Parathyroid adenoma (tissue), 2 donors: Measurements from ENCODE around the gene LTBP2.

Source experiments
- H2AFZ ChIP-seq: fragments of 300-600 bp; sonication (generic); one replicate; pipeline ENCODE4 v1.7.0; 2017; ENCODE audit warnings: antibody characterized with exemption, mild to moderate bottlenecking
- H3K27ac ChIP-seq: fragments of 300-600 bp; sonication (generic); one replicate; pipeline ENCODE4 v1.7.0; 2017
- H3K27me3 ChIP-seq: fragments of 300-600 bp; sonication (generic); one replicate; pipeline ENCODE4 v1.7.0; 2017; ENCODE audit warnings: low read length; ENCODE audit not compliant: control insufficient read depth, insufficient read depth
- H3K36me3 ChIP-seq: fragments of 300-600 bp; sonication (generic); one replicate; pipeline ENCODE4 v1.7.0; 2017; ENCODE audit warnings: low read length; ENCODE audit not compliant: control insufficient read depth, insufficient read depth
- H3K4me1 ChIP-seq: fragments of 300-600 bp; sonication (generic); one replicate; pipeline ENCODE4 v1.7.0; 2017; ENCODE audit warnings: control low read depth
- H3K4me2 ChIP-seq: fragments of 300-600 bp; sonication (generic); one replicate; pipeline ENCODE4 v1.7.0; 2017; ENCODE audit warnings: low read length
- H3K4me3 ChIP-seq: fragments of 300-600 bp; sonication (generic); one replicate; pipeline ENCODE4 v1.7.0; 2017; ENCODE audit warnings: low read depth, low read length
- H3K79me2 ChIP-seq: fragments of 300-600 bp; sonication (generic); one replicate; pipeline ENCODE4 v1.7.0; 2017; ENCODE audit warnings: control low read depth
- H3K9ac ChIP-seq: fragments of 300-600 bp; sonication (generic); one replicate; pipeline ENCODE4 v1.7.0; 2017; ENCODE audit warnings: mild to moderate bottlenecking
- H3K9me3 ChIP-seq: fragments of 300-600 bp; sonication (generic); one replicate; pipeline ENCODE4 v1.7.0; 2017; ENCODE audit warnings: low read length; ENCODE audit not compliant: control insufficient read depth
- TF ChIP-seq, protein P1 (sequence below): fragments of 300-600 bp; sonication (generic); IDR thresholded peaks from one replicate; pipeline ENCODE4 v1.7.0; 2017; ENCODE audit warnings: antibody characterized with exemption, mild to moderate bottlenecking
- donor health status: primary hyperparathyroidism.

LTBP2 gene

DNA sequence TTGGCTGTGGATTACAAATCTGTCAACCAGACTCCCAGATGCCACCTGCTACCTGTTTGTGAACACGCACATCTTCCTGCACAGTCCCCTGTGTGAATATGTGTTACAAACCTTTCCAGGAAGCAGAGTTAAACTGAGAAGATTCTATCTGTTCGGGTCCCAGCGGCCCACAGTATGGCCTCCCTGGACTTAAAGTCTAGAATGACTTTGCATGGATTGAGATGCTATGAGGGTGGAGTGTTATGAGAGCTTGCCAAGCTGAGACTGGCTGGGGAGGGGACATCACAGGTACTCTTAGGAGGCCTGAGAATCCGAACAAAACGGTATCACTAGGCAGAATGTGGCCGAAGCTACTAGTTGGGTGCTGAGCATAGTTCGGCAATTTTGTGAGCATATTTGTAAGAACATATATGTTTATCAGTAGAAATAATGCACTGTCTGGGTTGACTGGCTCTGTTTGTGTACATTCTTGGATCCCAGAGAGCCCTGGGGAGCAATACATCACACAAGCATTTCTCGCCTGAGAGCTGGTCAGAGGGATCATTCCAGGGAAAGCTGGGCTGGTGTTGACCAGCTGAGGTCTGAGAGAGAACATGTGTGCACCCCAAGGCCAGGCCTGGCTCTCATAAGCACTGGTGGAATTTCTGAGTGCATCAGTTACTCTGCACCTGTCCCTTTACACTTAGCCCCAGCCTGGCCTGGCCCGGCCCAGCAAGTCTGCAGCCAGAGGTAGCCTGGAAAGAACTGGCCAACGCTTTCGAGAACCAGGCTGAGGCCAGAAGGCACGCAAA lies 29.8 kb upstream of the LTBP2 start:
- H3K79me2 ChIP-seq = no peaks in the 10 kb centered on the region
- TF ChIP-seq, protein P1, sequence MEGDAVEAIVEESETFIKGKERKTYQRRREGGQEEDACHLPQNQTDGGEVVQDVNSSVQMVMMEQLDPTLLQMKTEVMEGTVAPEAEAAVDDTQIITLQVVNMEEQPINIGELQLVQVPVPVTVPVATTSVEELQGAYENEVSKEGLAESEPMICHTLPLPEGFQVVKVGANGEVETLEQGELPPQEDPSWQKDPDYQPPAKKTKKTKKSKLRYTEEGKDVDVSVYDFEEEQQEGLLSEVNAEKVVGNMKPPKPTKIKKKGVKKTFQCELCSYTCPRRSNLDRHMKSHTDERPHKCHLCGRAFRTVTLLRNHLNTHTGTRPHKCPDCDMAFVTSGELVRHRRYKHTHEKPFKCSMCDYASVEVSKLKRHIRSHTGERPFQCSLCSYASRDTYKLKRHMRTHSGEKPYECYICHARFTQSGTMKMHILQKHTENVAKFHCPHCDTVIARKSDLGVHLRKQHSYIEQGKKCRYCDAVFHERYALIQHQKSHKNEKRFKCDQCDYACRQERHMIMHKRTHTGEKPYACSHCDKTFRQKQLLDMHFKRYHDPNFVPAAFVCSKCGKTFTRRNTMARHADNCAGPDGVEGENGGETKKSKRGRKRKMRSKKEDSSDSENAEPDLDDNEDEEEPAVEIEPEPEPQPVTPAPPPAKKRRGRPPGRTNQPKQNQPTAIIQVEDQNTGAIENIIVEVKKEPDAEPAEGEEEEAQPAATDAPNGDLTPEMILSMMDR = no peak
- H3K36me3 ChIP-seq = no peaks in the 10 kb centered on the region
- no peaks in the 10 kb centered on the region for H3K9me3 ChIP-seq
- H2AFZ ChIP-seq = no peak overlapping the region
- H3K4me1 ChIP-seq = no peaks in the 10 kb centered on the region
- H3K9ac ChIP-seq = no peak overlapping the region
- no peak overlapping the region for H3K27ac ChIP-seq
- H3K4me3 ChIP-seq = no peak overlapping the region
- no peaks in the 10 kb centered on the region for H3K27me3 ChIP-seq
- H3K4me2 ChIP-seq = no peak overlapping the region

DNA sequence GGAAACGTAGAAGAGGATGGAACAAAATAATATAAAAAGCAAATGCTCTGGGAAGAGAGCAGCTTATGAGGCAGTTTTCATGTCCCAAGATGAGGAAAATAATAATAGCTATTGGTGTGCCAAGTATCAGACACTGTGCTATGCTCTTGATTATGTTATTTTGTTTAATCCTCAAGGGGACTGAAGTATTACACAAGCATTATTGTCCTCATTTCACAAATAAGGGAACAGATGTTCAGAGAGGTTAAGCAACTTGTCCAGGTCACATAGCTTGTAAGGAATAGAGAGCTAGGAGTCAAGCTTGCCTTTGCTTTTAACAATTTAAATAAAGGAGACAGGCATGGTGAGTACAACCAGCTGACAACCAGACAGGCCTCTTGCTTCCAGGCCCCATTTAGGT lies 26.9 kb upstream of the LTBP2 start:
- no peaks in the 10 kb centered on the region for H3K4me1 ChIP-seq
- H3K9ac ChIP-seq = no peak overlapping the region
- H3K9me3 ChIP-seq = no peaks in the 10 kb centered on the region
- TF ChIP-seq, protein P1 = no peak
- H3K27me3 ChIP-seq = no peaks in the 10 kb centered on the region
- H2AFZ ChIP-seq = no peak overlapping the region
- H3K4me3 ChIP-seq = no peak overlapping the region
- no peaks in the 10 kb centered on the region for H3K79me2 ChIP-seq
- H3K4me2 ChIP-seq = no peak overlapping the region
- H3K36me3 ChIP-seq = no peaks in the 10 kb centered on the region
- no peak overlapping the region for H3K27ac ChIP-seq

DNA sequence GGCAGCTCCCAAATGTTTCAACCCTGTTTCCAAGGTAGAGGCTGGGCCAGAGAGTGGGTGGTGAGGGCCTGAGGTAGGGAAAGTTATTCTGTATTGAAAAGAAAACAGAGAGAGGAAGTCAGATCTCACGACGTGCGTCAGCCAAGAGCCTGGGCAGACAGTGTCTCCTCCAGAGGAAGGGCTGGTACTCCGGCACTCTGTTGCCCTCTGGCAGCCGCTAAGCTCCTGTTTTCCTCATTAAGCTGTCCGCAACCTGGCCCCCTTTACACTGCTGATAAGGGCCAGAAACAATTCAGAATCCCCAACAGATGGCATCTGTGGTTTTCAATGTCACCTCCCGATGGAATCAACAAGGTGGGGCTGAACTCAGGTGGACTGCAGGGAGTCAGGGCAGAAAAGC lies 26.0 kb upstream of the LTBP2 start:
- Histone ChIP-seq H3K27ac (no peak overlapping the region), H3K4me3 (no peak overlapping the region), H3K79me2 (no peaks in the 10 kb centered on the region), H3K27me3 (no peaks in the 10 kb centered on the region), H3K9me3 (no peaks in the 10 kb centered on the region), H3K4me2 (no peak overlapping the region), H3K4me1 (no peaks in the 10 kb centered on the region), H3K9ac (no peak overlapping the region), H2AFZ (no peak overlapping the region), H3K36me3 (no peaks in the 10 kb centered on the region)
- TF ChIP-seq, protein P1 = no peak

DNA sequence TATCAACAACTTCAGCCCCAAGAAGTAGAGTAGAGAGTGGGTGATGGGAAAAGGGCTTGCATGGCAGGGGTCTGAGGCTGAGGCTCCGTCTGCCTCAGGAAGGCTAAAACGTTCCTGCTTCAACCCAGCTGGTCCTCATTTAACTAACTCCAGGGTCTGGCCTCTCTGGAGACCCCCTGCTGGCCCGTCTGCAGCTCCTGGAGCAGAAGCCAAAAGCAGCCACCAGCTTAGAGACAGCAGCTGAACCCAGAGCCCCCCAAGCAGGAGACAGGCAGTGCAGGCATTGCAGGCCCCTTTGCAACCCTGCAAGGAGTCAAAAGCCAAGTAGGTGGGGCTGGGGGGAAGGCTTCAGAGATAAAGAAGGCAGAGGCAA lies 25.1 kb upstream of the LTBP2 start:
- Histone ChIP-seq H2AFZ (no peak overlapping the region), H3K9me3 (no peaks in the 10 kb centered on the region), H3K79me2 (no peaks in the 10 kb centered on the region), H3K27me3 (no peaks in the 10 kb centered on the region), H3K4me2 (no peak overlapping the region), H3K4me1 (no peaks in the 10 kb centered on the region), H3K9ac (no peak overlapping the region), H3K27ac (no peak overlapping the region), H3K36me3 (no peaks in the 10 kb centered on the region), H3K4me3 (no peak overlapping the region)
- TF ChIP-seq, protein P1 = no peak
